Testis (tissue), 2 donors: ENCODE results near the gene TGFB1.

ENCODE experiments used
- POLR2A ChIP-seq: fragments of 450-650 bp; IDR thresholded peaks from one replicate; pipeline ENCODE4 v1.6.1; 2017; ENCODE audit warnings: antibody characterized with exemption, mild to moderate bottlenecking, moderate library complexity
- TF ChIP-seq, protein P1 (sequence below), 3 experiments: fragments of 450-650 bp in 2 of 3; fragments of 200-600 bp in 1 of 3; sonication (generic) in 1 of 3; IDR thresholded peaks; one replicate each; pipeline ENCODE4 v1.5.1; 2016 to 2019; ENCODE audit warnings: antibody characterized with exemption in 3 of 3, mild to moderate bottlenecking in 2 of 3, moderate library complexity in 1 of 3

DNA sequence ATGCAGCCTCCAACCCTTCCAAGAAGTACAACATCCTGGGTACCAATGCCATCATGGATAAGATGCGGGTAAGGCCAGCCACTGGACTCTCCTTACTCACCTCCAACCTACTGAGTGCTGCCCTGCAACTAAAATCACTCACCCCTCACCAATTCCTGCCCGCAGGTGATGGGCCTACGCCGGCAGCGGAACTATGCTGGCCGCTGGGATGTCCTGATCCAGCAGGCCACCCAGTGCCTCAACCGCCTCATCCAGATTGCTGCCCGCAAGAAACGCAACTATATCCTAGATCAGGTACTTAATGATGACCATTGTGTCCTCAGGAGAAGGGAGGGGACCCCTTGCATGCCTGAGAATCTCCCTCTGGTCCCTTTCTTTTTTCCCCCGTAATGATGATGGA lies 59.3 kb downstream of the TGFB1 start:
- TF ChIP-seq, protein P1, sequence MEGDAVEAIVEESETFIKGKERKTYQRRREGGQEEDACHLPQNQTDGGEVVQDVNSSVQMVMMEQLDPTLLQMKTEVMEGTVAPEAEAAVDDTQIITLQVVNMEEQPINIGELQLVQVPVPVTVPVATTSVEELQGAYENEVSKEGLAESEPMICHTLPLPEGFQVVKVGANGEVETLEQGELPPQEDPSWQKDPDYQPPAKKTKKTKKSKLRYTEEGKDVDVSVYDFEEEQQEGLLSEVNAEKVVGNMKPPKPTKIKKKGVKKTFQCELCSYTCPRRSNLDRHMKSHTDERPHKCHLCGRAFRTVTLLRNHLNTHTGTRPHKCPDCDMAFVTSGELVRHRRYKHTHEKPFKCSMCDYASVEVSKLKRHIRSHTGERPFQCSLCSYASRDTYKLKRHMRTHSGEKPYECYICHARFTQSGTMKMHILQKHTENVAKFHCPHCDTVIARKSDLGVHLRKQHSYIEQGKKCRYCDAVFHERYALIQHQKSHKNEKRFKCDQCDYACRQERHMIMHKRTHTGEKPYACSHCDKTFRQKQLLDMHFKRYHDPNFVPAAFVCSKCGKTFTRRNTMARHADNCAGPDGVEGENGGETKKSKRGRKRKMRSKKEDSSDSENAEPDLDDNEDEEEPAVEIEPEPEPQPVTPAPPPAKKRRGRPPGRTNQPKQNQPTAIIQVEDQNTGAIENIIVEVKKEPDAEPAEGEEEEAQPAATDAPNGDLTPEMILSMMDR (IDR thresholded peaks at IDR 0.05): no peak
- no peak for TF ChIP-seq POLR2A
